ENCODE data around the gene RNF222.
"Not testable (repeated sequence)": the region's sequence is repeated elsewhere in the genome, so short reads cannot be mapped to it uniquely, and the experiment has no call there.

DNA sequence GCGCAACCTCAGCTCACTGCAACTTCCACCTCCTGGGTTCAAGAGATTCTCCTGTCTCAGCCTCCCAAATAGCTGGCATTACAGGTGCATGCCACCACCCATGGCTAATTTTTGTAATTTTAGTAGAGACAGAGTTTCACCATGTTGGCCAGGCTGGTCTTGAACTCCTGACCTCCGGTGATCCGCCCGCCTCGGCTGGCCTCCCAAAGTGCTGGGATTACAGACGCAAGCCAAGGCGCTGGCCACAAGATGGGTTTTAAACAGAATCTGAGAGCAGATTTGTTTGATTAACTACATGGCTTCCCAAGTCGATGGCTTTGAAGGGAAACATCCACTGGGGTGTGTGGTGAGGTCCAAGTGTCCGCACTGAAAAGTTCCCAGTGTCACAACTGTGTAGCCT is 3.1 kb downstream of the RNF222 start:
- TF ChIP-seq, protein P1, sequence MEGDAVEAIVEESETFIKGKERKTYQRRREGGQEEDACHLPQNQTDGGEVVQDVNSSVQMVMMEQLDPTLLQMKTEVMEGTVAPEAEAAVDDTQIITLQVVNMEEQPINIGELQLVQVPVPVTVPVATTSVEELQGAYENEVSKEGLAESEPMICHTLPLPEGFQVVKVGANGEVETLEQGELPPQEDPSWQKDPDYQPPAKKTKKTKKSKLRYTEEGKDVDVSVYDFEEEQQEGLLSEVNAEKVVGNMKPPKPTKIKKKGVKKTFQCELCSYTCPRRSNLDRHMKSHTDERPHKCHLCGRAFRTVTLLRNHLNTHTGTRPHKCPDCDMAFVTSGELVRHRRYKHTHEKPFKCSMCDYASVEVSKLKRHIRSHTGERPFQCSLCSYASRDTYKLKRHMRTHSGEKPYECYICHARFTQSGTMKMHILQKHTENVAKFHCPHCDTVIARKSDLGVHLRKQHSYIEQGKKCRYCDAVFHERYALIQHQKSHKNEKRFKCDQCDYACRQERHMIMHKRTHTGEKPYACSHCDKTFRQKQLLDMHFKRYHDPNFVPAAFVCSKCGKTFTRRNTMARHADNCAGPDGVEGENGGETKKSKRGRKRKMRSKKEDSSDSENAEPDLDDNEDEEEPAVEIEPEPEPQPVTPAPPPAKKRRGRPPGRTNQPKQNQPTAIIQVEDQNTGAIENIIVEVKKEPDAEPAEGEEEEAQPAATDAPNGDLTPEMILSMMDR (IDR thresholded peaks at IDR 0.05): not testable (repeated sequence)
- not testable (repeated sequence) for TF ChIP-seq EP300, POLR2A (IDR thresholded peaks at IDR 0.05)

All from stomach (tissue), 4 donors.